Stomach (tissue), 4 donors: ENCODE data around the gene RASL10A.

Source experiments
- EP300 ChIP-seq: sonication (generic); formaldehyde crosslinking; IDR thresholded peaks from one replicate; pipeline ENCODE4 v1.6.1; 2017; ENCODE audit warnings: antibody characterized with exemption
- POLR2A ChIP-seq, 4 donors: fragments of 450-650 bp; IDR thresholded peaks; one replicate each; pipeline ENCODE4 v1.6.1; 2016; ENCODE audit warnings: antibody characterized with exemption in 4 of 4, control low read depth in 2 of 4, mild to moderate bottlenecking in 1 of 4, moderate library complexity in 1 of 4
- TF ChIP-seq, protein P1 (sequence below), 7 experiments: fragments of 450-650 bp in 4 of 7; fragments of 200-600 bp in 3 of 7; sonication (generic) in 3 of 7; IDR thresholded peaks; one replicate each; pipeline ENCODE4 v1.5.1; 2016 to 2019; ENCODE audit warnings: antibody characterized with exemption in 7 of 7, control low read depth in 2 of 7, mild to moderate bottlenecking in 1 of 7

- TF ChIP-seq, protein P1, sequence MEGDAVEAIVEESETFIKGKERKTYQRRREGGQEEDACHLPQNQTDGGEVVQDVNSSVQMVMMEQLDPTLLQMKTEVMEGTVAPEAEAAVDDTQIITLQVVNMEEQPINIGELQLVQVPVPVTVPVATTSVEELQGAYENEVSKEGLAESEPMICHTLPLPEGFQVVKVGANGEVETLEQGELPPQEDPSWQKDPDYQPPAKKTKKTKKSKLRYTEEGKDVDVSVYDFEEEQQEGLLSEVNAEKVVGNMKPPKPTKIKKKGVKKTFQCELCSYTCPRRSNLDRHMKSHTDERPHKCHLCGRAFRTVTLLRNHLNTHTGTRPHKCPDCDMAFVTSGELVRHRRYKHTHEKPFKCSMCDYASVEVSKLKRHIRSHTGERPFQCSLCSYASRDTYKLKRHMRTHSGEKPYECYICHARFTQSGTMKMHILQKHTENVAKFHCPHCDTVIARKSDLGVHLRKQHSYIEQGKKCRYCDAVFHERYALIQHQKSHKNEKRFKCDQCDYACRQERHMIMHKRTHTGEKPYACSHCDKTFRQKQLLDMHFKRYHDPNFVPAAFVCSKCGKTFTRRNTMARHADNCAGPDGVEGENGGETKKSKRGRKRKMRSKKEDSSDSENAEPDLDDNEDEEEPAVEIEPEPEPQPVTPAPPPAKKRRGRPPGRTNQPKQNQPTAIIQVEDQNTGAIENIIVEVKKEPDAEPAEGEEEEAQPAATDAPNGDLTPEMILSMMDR (IDR thresholded peaks at IDR 0.05): no peak
- TF ChIP-seq POLR2A (IDR thresholded peaks at IDR 0.05): no peak
- no peak for TF ChIP-seq EP300
Measured at GRCh38 chr22:29300467-29300806, 15.1 kb downstream of the RASL10A start.
